GM12865 (cell line): Measurements from ENCODE around the gene BAIAP3.

Experiments used
- DNase-seq: peaks from one replicate; pipeline ENCODE4 v3.0.0; 2010; ENCODE audit warnings: low read depth
- H3K4me3 ChIP-seq: 2 replicates; pipeline ENCODE4 v1.5.1; 2011; ENCODE audit warnings: mild to moderate bottlenecking, low read depth, low read length, control low read depth
- CTCF ChIP-seq: IDR thresholded peaks from 2 replicates; pipeline ENCODE4 v1.5.1; 2011; ENCODE audit warnings: low read length, control low read depth, low read depth, inconsistent platforms; ENCODE audit not compliant: insufficient read depth; ENCODE audit errors: missing control alignments

Gene BAIAP3

GRCh38 chr16:1336619-1337018 lies 3.2 kb downstream of the BAIAP3 start:
- DNase-seq = no peak
- no peak overlapping the region for H3K4me3 ChIP-seq
- TF ChIP-seq CTCF = no peak

- no peak for DNase-seq
- no peak overlapping the region for H3K4me3 ChIP-seq
- TF ChIP-seq CTCF = no peak
Observed at GRCh38 chr16:1337486-1337885, 4.0 kb downstream of the BAIAP3 start.

- peak; percentile 50 for DNase-seq
- no peak overlapping the region for H3K4me3 ChIP-seq
- TF ChIP-seq CTCF = peak; percentile 55
Observed at GRCh38 chr16:1338119-1338730, 4.8 kb downstream of the BAIAP3 start.

GRCh38 chr16:1338855-1339675 lies 5.6 kb downstream of the BAIAP3 start:
- H3K4me3 ChIP-seq = no peak overlapping the region
- no peak for DNase-seq
- no peak for TF ChIP-seq CTCF

- TF ChIP-seq CTCF = no peak
- DNase-seq = no peak
- no peak overlapping the region for H3K4me3 ChIP-seq
Observed at GRCh38 chr16:1340730-1341494, 7.5 kb downstream of the BAIAP3 start.

- no peak for TF ChIP-seq CTCF
- DNase-seq = no peak
- H3K4me3 ChIP-seq = no peak overlapping the region
Observed at GRCh38 chr16:1341495-1342420, 8.3 kb downstream of the BAIAP3 start.
